ENCODE results near the gene APMAP. TPM values are rescaled to one million over a fixed set of nuclear protein-coding genes. Genes with fewer than 3 reads are reported as not detected.

APMAP gene
- total RNA-seq, 1 experiment from 2014 or later = 67.8 TPM

GRCh38 chr20:25023356-25023755, 30.8 kb upstream of the APMAP start:
- WGBS (ENCODE audit: extremely low coverage, insufficient read length, low lambda C conversion rate) = no CpG with 5 or more reads among the region's 10 CpGs
- no peak overlapping the region for H3K14ac ChIP-seq (ENCODE audit: insufficient read depth, low read length)
- H3K4me2 ChIP-seq (ENCODE audit: insufficient read depth, insufficient read length, low read length) = no peak overlapping the region
- Mint-ChIP-seq H3K27ac (no peak overlapping the region), H3K4me3 (no peak overlapping the region), H3K9me3 (no peaks in the 10 kb centered on the region), H3K36me3 (ENCODE audit: insufficient read depth in 1 of 3, low read depth in 3 of 3) (no peaks in the 10 kb centered on the region), H3K27me3 (ENCODE audit: low read depth) (peaks cover 6% of the 10 kb centered on the region), H3K4me1 (peaks cover 5 to 9% of the 10 kb centered on the region in 2 experiments; a peak in 3 of 4 replicates)
- no peaks in the 10 kb centered on the region for H3K9me3 ChIP-seq (ENCODE audit: control insufficient read depth, low read depth, low read length)
- H3K79me1 ChIP-seq (ENCODE audit: insufficient read depth, low read depth, low read length, poor library complexity, severe bottlenecking) = no peaks in the 10 kb centered on the region
- H3K56ac ChIP-seq (ENCODE audit: insufficient read length, low read depth, low read length) = no peak overlapping the region
- no peak overlapping the region for H3K4ac ChIP-seq (ENCODE audit: low read depth, low read length)
- H2BK120ac ChIP-seq (ENCODE audit: low read depth, low read length, poor library complexity, severe bottlenecking) = no peak overlapping the region
- H3K4me1 ChIP-seq (ENCODE audit: insufficient read depth, low read length) = no peaks in the 10 kb centered on the region; the same call in 1 of the 2 replicates
- DNase-seq = no peak
- H2BK15ac ChIP-seq (ENCODE audit: low read depth, low read length) = no peak overlapping the region
- no peaks in the 10 kb centered on the region for H3K23me2 ChIP-seq (ENCODE audit: insufficient read length, low read depth, low read length, poor library complexity, severe bottlenecking)
- no peak overlapping the region for H3K18ac ChIP-seq (ENCODE audit: insufficient read length, low read depth, low read length)
- H4K91ac ChIP-seq (ENCODE audit: insufficient read length, low read depth, low read length) = no peak overlapping the region
- no peak for TF ChIP-seq CTCF (conservative IDR thresholded peaks at IDR 0.05)
- H3T11ph ChIP-seq (ENCODE audit: low read length) = no peak overlapping the region
- H4K20me1 ChIP-seq (ENCODE audit: control insufficient read depth, insufficient read depth, insufficient read length) = no peaks in the 10 kb centered on the region
- H2BK20ac ChIP-seq (ENCODE audit: low read depth, low read length, poor library complexity, severe bottlenecking) = no peak overlapping the region
- no peak overlapping the region for H2AK5ac ChIP-seq (ENCODE audit: insufficient read length, low read length)
- H4K5ac ChIP-seq (ENCODE audit: insufficient read length, low read depth, low read length) = no peak overlapping the region
- no peak overlapping the region for H3K23ac ChIP-seq (ENCODE audit: insufficient read length, low read depth, low read length)
- H2BK5ac ChIP-seq (ENCODE audit: insufficient read length, low read length) = no peak overlapping the region
- no peak overlapping the region for H3K27ac ChIP-seq (ENCODE audit: insufficient read length, low read depth, low read length)
- no peak overlapping the region for H3K9ac ChIP-seq (ENCODE audit: extremely low read depth, insufficient read length, low read length)
- H3K27me3 ChIP-seq (ENCODE audit: insufficient read depth, low read length) = no peaks in the 10 kb centered on the region
- H3K79me2 ChIP-seq (ENCODE audit: insufficient read depth, low read length) = no peaks in the 10 kb centered on the region
- no peak overlapping the region for H2AFZ ChIP-seq (ENCODE audit: low read length)
- no peak overlapping the region for H2BK12ac ChIP-seq (ENCODE audit: insufficient read length, low read depth, low read length)
- no peak overlapping the region for H4K8ac ChIP-seq (replicated peaks; ENCODE audit: insufficient read length, low read depth, low read length)
